ENCODE data around the gene PCNT.

The PCNT gene

DNA sequence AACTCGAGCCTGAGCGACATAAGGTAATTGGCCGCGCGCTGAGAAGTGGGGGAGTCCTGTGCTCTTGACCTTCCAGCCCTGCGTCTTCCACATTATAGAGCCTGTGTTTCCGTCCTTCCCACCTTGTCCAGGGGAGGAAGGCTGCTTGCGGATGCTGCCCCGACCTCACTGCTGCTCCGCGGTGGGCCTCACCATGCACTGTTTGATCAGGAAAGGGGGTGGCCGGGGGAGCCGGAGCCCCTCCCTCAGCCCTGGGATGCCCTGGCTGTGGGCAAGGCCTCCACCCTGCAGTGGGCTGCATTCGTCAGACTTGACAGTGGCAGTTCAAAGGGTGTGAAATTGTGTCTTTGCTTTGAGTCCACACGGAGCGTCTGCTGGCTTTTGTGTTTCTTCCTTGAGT is 30.1 kb downstream of the PCNT start:
- no peak overlapping the region for H3K27ac ChIP-seq (replicated peaks)
- no peak overlapping the region for H3K4me3 ChIP-seq (replicated peaks; ENCODE audit: insufficient read depth, low read length)
- TF ChIP-seq POLR2AphosphoS5 (IDR thresholded peaks at IDR 0.05; ENCODE audit: low read depth), result no peak
- no peak for TF ChIP-seq SPI1 (IDR thresholded peaks at IDR 0.05; ENCODE audit: borderline replicate concordance, low read depth)
- TF ChIP-seq, protein P1, sequence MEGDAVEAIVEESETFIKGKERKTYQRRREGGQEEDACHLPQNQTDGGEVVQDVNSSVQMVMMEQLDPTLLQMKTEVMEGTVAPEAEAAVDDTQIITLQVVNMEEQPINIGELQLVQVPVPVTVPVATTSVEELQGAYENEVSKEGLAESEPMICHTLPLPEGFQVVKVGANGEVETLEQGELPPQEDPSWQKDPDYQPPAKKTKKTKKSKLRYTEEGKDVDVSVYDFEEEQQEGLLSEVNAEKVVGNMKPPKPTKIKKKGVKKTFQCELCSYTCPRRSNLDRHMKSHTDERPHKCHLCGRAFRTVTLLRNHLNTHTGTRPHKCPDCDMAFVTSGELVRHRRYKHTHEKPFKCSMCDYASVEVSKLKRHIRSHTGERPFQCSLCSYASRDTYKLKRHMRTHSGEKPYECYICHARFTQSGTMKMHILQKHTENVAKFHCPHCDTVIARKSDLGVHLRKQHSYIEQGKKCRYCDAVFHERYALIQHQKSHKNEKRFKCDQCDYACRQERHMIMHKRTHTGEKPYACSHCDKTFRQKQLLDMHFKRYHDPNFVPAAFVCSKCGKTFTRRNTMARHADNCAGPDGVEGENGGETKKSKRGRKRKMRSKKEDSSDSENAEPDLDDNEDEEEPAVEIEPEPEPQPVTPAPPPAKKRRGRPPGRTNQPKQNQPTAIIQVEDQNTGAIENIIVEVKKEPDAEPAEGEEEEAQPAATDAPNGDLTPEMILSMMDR (IDR thresholded peaks at IDR 0.05; ENCODE audit: insufficient read depth, low read length), result no peak
- TF ChIP-seq GABPA (IDR thresholded peaks at IDR 0.05; ENCODE audit: low read depth), result no peak
- TF ChIP-seq, protein P2, sequence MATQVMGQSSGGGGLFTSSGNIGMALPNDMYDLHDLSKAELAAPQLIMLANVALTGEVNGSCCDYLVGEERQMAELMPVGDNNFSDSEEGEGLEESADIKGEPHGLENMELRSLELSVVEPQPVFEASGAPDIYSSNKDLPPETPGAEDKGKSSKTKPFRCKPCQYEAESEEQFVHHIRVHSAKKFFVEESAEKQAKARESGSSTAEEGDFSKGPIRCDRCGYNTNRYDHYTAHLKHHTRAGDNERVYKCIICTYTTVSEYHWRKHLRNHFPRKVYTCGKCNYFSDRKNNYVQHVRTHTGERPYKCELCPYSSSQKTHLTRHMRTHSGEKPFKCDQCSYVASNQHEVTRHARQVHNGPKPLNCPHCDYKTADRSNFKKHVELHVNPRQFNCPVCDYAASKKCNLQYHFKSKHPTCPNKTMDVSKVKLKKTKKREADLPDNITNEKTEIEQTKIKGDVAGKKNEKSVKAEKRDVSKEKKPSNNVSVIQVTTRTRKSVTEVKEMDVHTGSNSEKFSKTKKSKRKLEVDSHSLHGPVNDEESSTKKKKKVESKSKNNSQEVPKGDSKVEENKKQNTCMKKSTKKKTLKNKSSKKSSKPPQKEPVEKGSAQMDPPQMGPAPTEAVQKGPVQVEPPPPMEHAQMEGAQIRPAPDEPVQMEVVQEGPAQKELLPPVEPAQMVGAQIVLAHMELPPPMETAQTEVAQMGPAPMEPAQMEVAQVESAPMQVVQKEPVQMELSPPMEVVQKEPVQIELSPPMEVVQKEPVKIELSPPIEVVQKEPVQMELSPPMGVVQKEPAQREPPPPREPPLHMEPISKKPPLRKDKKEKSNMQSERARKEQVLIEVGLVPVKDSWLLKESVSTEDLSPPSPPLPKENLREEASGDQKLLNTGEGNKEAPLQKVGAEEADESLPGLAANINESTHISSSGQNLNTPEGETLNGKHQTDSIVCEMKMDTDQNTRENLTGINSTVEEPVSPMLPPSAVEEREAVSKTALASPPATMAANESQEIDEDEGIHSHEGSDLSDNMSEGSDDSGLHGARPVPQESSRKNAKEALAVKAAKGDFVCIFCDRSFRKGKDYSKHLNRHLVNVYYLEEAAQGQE (IDR thresholded peaks at IDR 0.05; ENCODE audit: insufficient replicate concordance, low read depth), result no peak
- no peaks in the 10 kb centered on the region for H3K27me3 ChIP-seq (ENCODE audit: insufficient read depth, poor library complexity, severe bottlenecking)
- DNase-seq (ENCODE audit: low read depth in 1 of 2, low spot score in 1 of 2), result no peak

DNA sequence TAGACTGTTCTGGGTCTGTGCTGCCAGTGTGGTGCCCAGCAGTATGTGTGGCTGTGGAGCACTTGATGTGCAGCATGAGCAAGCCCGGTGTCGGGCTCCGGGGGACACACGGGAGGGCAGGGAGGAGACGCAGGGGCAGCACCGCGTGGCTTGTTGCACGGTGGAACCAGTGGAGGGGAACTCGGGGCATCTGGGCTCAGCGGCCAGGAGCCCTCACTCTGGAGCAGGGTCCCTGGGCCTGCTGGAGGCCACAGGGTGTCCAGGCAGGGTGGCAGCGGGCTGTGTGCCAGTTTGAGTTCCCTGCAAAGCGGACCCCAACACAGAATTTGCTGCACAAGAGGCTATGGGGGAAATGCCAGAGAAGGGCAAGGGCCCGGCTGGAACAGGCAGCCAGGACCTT is 30.6 kb downstream of the PCNT start:
- no peaks in the 10 kb centered on the region for H3K27me3 ChIP-seq (ENCODE audit: insufficient read depth, poor library complexity, severe bottlenecking)
- no peak overlapping the region for H3K27ac ChIP-seq (replicated peaks)
- DNase-seq (ENCODE audit: low read depth in 1 of 2, low spot score in 1 of 2), result no peak
- no peak overlapping the region for H3K4me3 ChIP-seq (replicated peaks; ENCODE audit: insufficient read depth, low read length)
- TF ChIP-seq, protein P2 (IDR thresholded peaks at IDR 0.05; ENCODE audit: insufficient replicate concordance, low read depth), result no peak
- TF ChIP-seq, protein P1 (IDR thresholded peaks at IDR 0.05; ENCODE audit: insufficient read depth, low read length), result no peak
- TF ChIP-seq GABPA (IDR thresholded peaks at IDR 0.05; ENCODE audit: low read depth) (no peak), POLR2AphosphoS5 (IDR thresholded peaks at IDR 0.05; ENCODE audit: low read depth) (no peak), SPI1 (IDR thresholded peaks at IDR 0.05; ENCODE audit: borderline replicate concordance, low read depth) (no peak)

DNA sequence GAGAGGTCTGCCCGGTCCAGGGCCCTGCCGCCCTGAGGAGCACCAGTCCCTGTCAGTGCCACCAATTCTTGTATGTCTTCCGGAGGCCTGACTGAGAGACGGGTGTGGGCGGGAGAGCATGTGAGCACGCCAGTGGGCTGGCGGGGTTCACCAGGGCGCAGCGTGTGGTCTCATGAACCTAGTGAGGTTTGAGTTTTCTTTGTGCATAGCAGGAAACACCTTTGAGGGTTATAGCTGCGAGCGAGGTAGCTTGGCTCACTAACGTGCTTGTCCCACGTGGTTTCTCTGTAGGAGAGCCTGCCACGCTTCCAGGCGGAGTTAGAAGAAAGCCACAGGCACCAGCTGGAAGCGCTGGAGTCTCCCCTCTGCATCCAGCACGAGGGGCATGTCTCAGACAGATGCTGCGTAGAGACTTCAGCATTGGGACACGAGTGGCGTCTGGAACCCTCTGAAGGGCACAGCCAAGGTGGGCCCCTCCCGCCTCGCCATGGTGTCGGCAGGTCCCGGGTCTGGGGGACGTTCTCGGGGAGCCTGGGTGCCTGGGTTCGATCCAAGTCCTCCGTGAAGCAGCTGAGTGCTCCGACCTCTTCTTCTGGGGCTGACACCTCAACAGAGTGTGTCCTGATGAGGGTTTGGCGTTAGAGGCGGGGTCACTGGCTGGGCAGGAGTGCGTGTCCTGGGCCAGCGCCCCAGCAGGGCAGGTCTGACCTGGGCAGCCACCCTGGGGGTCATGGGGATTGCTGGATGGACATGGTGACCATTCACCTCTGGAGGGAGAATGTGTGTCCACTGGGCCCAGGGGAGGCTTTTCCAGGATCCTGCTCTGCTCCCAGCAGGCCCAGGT is 31.4 kb downstream of the PCNT start:
- no peaks in the 10 kb centered on the region for H3K27me3 ChIP-seq (ENCODE audit: insufficient read depth, poor library complexity, severe bottlenecking)
- H3K4me3 ChIP-seq (replicated peaks; ENCODE audit: insufficient read depth, low read length), result no peak overlapping the region
- TF ChIP-seq, protein P2 (IDR thresholded peaks at IDR 0.05; ENCODE audit: insufficient replicate concordance, low read depth), result no peak
- TF ChIP-seq, protein P1 (IDR thresholded peaks at IDR 0.05; ENCODE audit: insufficient read depth, low read length), result no peak
- no peak for TF ChIP-seq GABPA (IDR thresholded peaks at IDR 0.05; ENCODE audit: low read depth)
- TF ChIP-seq POLR2AphosphoS5 (IDR thresholded peaks at IDR 0.05; ENCODE audit: low read depth), result no peak
- TF ChIP-seq SPI1 (IDR thresholded peaks at IDR 0.05; ENCODE audit: borderline replicate concordance, low read depth), result no peak
- DNase-seq (ENCODE audit: low read depth in 1 of 2, low spot score in 1 of 2), result no peak
- H3K27ac ChIP-seq (replicated peaks), result no peak overlapping the region
